ENCODE measurements around the gene CRYBB2. TPM values are rescaled to one million over a fixed set of nuclear protein-coding genes. Genes with fewer than 3 reads are reported as not detected.

CRYBB2 gene
- total RNA-seq, 2 experiments from 2014 or later, result not detected

DNA sequence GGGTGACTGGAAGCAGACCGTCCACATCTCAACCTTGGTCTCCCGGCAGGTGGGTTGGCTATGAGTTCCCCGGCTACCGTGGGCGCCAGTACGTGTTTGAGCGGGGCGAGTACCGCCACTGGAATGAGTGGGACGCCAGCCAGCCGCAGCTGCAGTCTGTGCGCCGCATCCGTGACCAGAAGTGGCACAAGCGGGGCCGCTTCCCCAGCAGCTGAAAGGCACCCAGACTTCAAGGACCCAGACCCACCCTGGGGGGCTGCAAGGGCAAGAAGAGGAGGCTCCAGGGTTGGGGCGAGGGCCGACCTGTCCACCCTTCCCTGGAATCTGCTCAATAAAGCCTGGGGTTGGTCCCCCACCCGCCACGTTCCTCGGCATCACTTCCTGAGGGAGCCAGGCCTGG lies 12.4 kb upstream of the CRYBB2 start:
- H3K4me3 Mint-ChIP-seq, result no peak overlapping the region
- Histone ChIP-seq H3K9me3 (ENCODE audit: control insufficient read depth in 1 of 2, insufficient read depth in 1 of 2, low read length in 2 of 2) (no peaks in the 10 kb centered on the region), H3K27ac (ENCODE audit: low read depth in 1 of 2, low read length in 2 of 2) (no peak overlapping the region), H3K4me3 (ENCODE audit: low read length) (no peak overlapping the region), H3K27me3 (ENCODE audit: control insufficient read depth in 1 of 2, insufficient read depth in 2 of 2, low read length in 2 of 2) (no peaks in the 10 kb centered on the region), H3K36me3 (ENCODE audit: insufficient read depth, low read length) (no peaks in the 10 kb centered on the region), H3K4me1 (ENCODE audit: insufficient read depth, low read length) (no peaks in the 10 kb centered on the region)
- no peak for DNase-seq
- no peak for ATAC-seq (ENCODE audit: poor library complexity)
- POLR2A ChIA-PET, result no interaction called here
- no peak overlapping the region for H3K27ac Mint-ChIP-seq
- no peaks in the 10 kb centered on the region for H3K27me3 Mint-ChIP-seq
- H3K9me3 Mint-ChIP-seq, result no peaks in the 10 kb centered on the region
- TF ChIP-seq, protein P1, sequence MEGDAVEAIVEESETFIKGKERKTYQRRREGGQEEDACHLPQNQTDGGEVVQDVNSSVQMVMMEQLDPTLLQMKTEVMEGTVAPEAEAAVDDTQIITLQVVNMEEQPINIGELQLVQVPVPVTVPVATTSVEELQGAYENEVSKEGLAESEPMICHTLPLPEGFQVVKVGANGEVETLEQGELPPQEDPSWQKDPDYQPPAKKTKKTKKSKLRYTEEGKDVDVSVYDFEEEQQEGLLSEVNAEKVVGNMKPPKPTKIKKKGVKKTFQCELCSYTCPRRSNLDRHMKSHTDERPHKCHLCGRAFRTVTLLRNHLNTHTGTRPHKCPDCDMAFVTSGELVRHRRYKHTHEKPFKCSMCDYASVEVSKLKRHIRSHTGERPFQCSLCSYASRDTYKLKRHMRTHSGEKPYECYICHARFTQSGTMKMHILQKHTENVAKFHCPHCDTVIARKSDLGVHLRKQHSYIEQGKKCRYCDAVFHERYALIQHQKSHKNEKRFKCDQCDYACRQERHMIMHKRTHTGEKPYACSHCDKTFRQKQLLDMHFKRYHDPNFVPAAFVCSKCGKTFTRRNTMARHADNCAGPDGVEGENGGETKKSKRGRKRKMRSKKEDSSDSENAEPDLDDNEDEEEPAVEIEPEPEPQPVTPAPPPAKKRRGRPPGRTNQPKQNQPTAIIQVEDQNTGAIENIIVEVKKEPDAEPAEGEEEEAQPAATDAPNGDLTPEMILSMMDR (IDR thresholded peaks at IDR 0.05), result no peak
- CTCF ChIA-PET, result no interaction called here
- no peaks in the 10 kb centered on the region for H3K4me1 Mint-ChIP-seq (ENCODE audit: low read depth)
- no peaks in the 10 kb centered on the region for H3K36me3 Mint-ChIP-seq (ENCODE audit: low read depth)
- intact Hi-C loops (cut with DNase I, micrococcal nuclease), result no loop called here

DNA sequence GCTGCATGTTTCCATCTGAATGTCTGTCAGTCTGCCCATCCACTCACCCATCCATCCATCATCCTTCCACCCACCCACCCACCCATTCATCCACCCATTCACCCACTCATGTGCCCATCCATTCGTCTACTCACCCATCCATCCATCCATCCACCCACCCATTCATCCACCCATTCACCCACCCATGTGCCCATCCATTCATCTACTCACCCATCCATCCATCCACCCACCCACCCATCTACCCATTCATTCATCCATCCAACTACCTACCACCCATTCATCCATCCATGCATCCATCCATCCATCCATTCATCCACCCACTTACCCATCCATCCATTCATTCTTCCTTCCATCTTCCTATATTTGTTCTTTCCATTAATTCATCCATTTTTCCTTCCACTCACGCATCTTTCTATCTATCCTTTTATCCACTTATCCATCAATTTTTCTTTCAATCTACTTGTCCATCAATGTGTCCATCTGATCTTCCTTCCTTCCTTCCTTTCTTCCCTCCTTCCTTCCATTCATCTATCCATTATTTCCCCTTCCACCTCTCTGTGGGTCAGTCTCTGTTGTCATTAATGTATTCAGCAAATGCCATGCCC lies 11.8 kb upstream of the CRYBB2 start:
- intact Hi-C loops (cut with DNase I, micrococcal nuclease), result no loop called here
- no peaks in the 10 kb centered on the region for H3K27me3 Mint-ChIP-seq
- no peak overlapping the region for H3K4me3 Mint-ChIP-seq
- H3K36me3 Mint-ChIP-seq (ENCODE audit: low read depth), result no peaks in the 10 kb centered on the region
- H3K36me3 ChIP-seq (ENCODE audit: insufficient read depth, low read length), result no peaks in the 10 kb centered on the region
- no peaks in the 10 kb centered on the region for H3K9me3 Mint-ChIP-seq
- ChIA-PET POLR2A (no interaction called here), CTCF (no interaction called here)
- no peak for DNase-seq
- H3K27ac Mint-ChIP-seq, result no peak overlapping the region
- H3K27ac ChIP-seq (ENCODE audit: low read depth in 1 of 2, low read length in 2 of 2), result no peak overlapping the region
- H3K4me3 ChIP-seq (ENCODE audit: low read length), result no peak overlapping the region
- TF ChIP-seq, protein P1 (IDR thresholded peaks at IDR 0.05), result no peak
- ATAC-seq (ENCODE audit: poor library complexity), result no peak
- no peaks in the 10 kb centered on the region for H3K9me3 ChIP-seq (ENCODE audit: control insufficient read depth in 1 of 2, insufficient read depth in 1 of 2, low read length in 2 of 2)
- H3K4me1 ChIP-seq (ENCODE audit: insufficient read depth, low read length), result no peaks in the 10 kb centered on the region
- no peaks in the 10 kb centered on the region for H3K27me3 ChIP-seq (ENCODE audit: control insufficient read depth in 1 of 2, insufficient read depth in 2 of 2, low read length in 2 of 2)
- no peaks in the 10 kb centered on the region for H3K4me1 Mint-ChIP-seq (ENCODE audit: low read depth)

GRCh38 chr22:25208328-25208727 lies 11.1 kb upstream of the CRYBB2 start:
- Histone ChIP-seq H3K27me3 (ENCODE audit: control insufficient read depth in 1 of 2, insufficient read depth in 2 of 2, low read length in 2 of 2) (no peaks in the 10 kb centered on the region), H3K36me3 (ENCODE audit: insufficient read depth, low read length) (no peaks in the 10 kb centered on the region), H3K4me3 (ENCODE audit: low read length) (no peak overlapping the region), H3K4me1 (ENCODE audit: insufficient read depth, low read length) (no peaks in the 10 kb centered on the region), H3K9me3 (ENCODE audit: control insufficient read depth in 1 of 2, insufficient read depth in 1 of 2, low read length in 2 of 2) (peaks cover 0 to 3% of the 10 kb centered on the region in 2 experiments), H3K27ac (ENCODE audit: low read depth in 1 of 2, low read length in 2 of 2) (no peak overlapping the region)
- intact Hi-C loops (cut with DNase I, micrococcal nuclease), result no loop called here
- ChIA-PET CTCF (no interaction called here), POLR2A (no interaction called here)
- TF ChIP-seq, protein P1 (IDR thresholded peaks at IDR 0.05), result no peak
- DNase-seq (no peak), ATAC-seq (ENCODE audit: poor library complexity) (no peak)
- Mint-ChIP-seq H3K27ac (no peak overlapping the region), H3K9me3 (no peaks in the 10 kb centered on the region), H3K27me3 (no peaks in the 10 kb centered on the region), H3K36me3 (ENCODE audit: low read depth) (no peaks in the 10 kb centered on the region), H3K4me3 (no peak overlapping the region), H3K4me1 (ENCODE audit: low read depth) (no peaks in the 10 kb centered on the region)

Measured in CD4-positive, alpha-beta T cell (primary cell).